Activated CD4-positive, alpha-beta T cell treated with anti-CD3 and anti-CD28 coated beads for 36 hours (primary cell): ENCODE measurements around the gene TOB1. TPM values are rescaled to one million over a fixed set of nuclear protein-coding genes. Genes with fewer than 3 reads are reported as not detected.

ENCODE experiments used
- ATAC-seq: fragments of 200-7000 bp; cut with Tn5 transposase; one replicate; pipeline ENCODE4 v1.10.0; 2021; ENCODE audit warnings: mild to moderate bottlenecking, moderate library complexity
- CTCF ChIA-PET: fragments of 350-600 bp; sonication (Branson Sonifier 250); formaldehyde crosslinking; loops from one replicate; lab custom pipeline; 2021; ENCODE audit warnings: antibody characterized with exemption; lab: Charles Lee
- POLR2A ChIA-PET: fragments of 350-600 bp; sonication (Branson Sonifier 250); formaldehyde crosslinking; loops from one replicate; lab custom pipeline; 2021; ENCODE audit warnings: antibody characterized with exemption, inconsistent platforms; lab: Charles Lee
- DNase-seq: peaks from one replicate; pipeline ENCODE4 v3.0.0-alpha.2; 2020
- H3K27ac Mint-ChIP-seq: one replicate; pipeline ENCODE4 v1.8.0; 2021; ENCODE audit warnings: mixed read lengths
- H3K27me3 Mint-ChIP-seq: one replicate; pipeline ENCODE4 v1.8.0; 2021; ENCODE audit warnings: mixed read lengths
- H3K36me3 Mint-ChIP-seq: one replicate; pipeline ENCODE4 v1.8.0; 2021; ENCODE audit warnings: low read depth, mixed read lengths
- H3K4me1 Mint-ChIP-seq: one replicate; pipeline ENCODE4 v1.8.0; 2021; ENCODE audit warnings: mixed read lengths
- H3K4me3 Mint-ChIP-seq: one replicate; pipeline ENCODE4 v1.8.0; 2021; ENCODE audit warnings: mild to moderate bottlenecking, moderate library complexity, mixed read lengths
- H3K9me3 Mint-ChIP-seq: one replicate; pipeline ENCODE4 v1.8.0; 2021; ENCODE audit warnings: low read depth, mixed read lengths
- intact Hi-C, 2 experiments: fragments of 100-400 bp; cut with DNase I in 1 of 2; cut with micrococcal nuclease in 1 of 2; formaldehyde crosslinking; loops; one replicate each; pipeline versions ENCODE4 v1.14.2 to v1.15.1; 2022 to 2024; cut with DNase I, micrococcal nuclease
- total RNA-seq, 2 experiments: library from RNA; stranded (reverse); gene quantifications; one replicate each; pipeline ENCODE4 v1.2.3, GENCODE V29; 2021

TOB1 gene, protein sequence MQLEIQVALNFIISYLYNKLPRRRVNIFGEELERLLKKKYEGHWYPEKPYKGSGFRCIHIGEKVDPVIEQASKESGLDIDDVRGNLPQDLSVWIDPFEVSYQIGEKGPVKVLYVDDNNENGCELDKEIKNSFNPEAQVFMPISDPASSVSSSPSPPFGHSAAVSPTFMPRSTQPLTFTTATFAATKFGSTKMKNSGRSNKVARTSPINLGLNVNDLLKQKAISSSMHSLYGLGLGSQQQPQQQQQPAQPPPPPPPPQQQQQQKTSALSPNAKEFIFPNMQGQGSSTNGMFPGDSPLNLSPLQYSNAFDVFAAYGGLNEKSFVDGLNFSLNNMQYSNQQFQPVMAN
- total RNA-seq: 10 to 100 TPM; 31.3 to 43.0 TPM

DNA sequence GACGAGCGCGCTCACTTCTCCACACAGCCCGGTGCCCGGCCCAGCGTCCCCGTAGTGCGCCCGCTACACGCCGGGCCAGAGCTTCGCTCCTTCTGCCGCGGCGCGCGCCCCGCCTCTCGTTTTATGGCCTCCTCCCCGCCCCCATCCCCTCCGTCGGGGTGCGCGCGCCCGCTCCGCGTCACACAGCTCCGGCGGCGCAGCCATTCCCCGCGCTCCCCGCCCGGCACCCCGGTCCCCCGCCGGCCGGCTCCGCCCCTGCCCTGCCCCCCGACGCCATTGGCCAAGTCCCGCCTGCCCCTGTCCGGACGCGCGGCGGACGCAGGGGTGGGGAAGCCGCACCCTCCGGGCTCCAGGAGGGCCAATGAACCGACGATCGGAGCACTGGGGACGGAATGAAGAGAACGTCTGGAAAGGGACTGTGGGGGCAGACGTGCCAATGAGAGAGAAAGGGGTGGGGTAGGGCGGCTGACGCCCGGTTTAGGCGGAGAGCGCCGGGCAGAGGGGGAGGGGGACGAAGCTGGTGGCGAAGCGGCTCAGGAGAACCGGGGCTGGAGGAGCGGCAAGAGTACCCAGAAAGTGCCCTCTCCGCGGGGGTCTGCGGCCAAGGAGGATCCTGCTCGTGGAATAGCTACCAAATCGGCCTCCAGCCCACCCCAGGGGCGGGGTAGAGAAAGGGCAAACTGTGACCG lies at the start of gene TOB1:
Gene TOB1, minus strand, starts transcription at position 94 of the 689 bp plus-strand sequence. CDS start 2,337 bp downstream, outside the sequence.
- CTCF ChIA-PET: interaction anchor here (0.6 to 7.2 kb wide), 15 partner anchors 9 to 347 kb away, joined by 3 to 60 read pairs (median 4); partner anchors contain the start of gene NME1
- no peaks in the 10 kb centered on the region for H3K9me3 Mint-ChIP-seq
- intact Hi-C loops: loop anchor here (1.0 to 5.0 kb wide), 15 partner anchors 53 to 716 kb away; partner anchors contain the start of genes ANKRD40 (in 2 of the 2), SPAG9 (in 2 of the 2), LUC7L3 (in 1 of the 2) and MBTD1 (in 1 of the 2)
- H3K27ac Mint-ChIP-seq: peak within 1 kb of the TSS; percentile 98
- H3K4me3 Mint-ChIP-seq: peak within 1 kb of the TSS; percentile 96
- H3K36me3 Mint-ChIP-seq: peaks cover 19% of the 10 kb centered on the region
- DNase-seq (peak; percentile 99), ATAC-seq (peak; percentile 78)
- POLR2A ChIA-PET: interaction anchor here (0.6 to 3.1 kb wide), 23 partner anchors 10 to 445 kb away, joined by 3 to 18 read pairs (median 4); partner anchors contain the start of genes LUC7L3, NME1 and SPAG9
- H3K4me1 Mint-ChIP-seq: peaks cover 44% of the 10 kb centered on the region
- H3K27me3 Mint-ChIP-seq: no peaks in the 10 kb centered on the region

- intact Hi-C loops: loop anchor here in 1 of 2 experiments (5.0 kb wide), 1 partner anchor 208 kb away; the partner anchor contains the start of gene SPAG9
- no peaks in the 10 kb centered on the region for H3K9me3 Mint-ChIP-seq
- no peaks in the 10 kb centered on the region for H3K27me3 Mint-ChIP-seq
- H3K36me3 Mint-ChIP-seq: no peaks in the 10 kb centered on the region
- CTCF ChIA-PET: interaction anchor here (0.7 to 1.4 kb wide), 3 partner anchors 8 to 52 kb away, joined by 3 read pairs; no protein-coding TSS in a partner anchor
- POLR2A ChIA-PET: no interaction called here
- H3K4me1 Mint-ChIP-seq: peaks cover 64% of the 10 kb centered on the region
- H3K27ac Mint-ChIP-seq: no peak overlapping the region
- no peak overlapping the region for H3K4me3 Mint-ChIP-seq
- ATAC-seq (no peak), DNase-seq (no peak)
Measured at GRCh38 chr17:50914505-50915063, 48.4 kb upstream of the TOB1 start.

DNA sequence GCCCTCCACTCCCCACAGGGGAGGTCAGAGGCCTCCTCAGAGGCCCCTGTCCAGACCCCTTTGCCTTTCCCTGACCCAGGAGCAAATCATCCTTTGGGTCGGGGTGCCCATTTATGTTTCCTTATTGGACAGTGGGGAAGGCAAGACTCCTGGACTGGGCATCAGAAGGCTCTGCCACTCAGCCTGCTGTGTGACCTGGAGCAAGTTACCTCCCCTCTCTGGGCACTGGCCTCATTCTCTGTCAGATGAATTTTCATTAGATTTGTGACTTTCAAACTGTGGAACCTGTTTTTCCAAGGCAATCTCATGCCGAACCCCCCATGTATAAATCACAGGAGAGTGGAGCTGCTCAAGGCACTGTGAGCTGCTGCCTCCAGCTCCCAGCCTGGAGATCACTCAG lies 47.0 kb upstream of the TOB1 start:
- intact Hi-C loops: loop anchor here in 1 of 2 experiments (5.0 kb wide), 1 partner anchor 209 kb away; the partner anchor contains the start of gene SPAG9
- CTCF ChIA-PET: interaction anchor here (0.7 kb wide), 2 partner anchors 9 to 17 kb away, joined by 3 to 6 read pairs; no protein-coding TSS in a partner anchor
- H3K4me1 Mint-ChIP-seq: peaks cover 65% of the 10 kb centered on the region
- no peaks in the 10 kb centered on the region for H3K36me3 Mint-ChIP-seq
- DNase-seq: no peak
- no peak overlapping the region for H3K4me3 Mint-ChIP-seq
- ATAC-seq: no peak
- no peaks in the 10 kb centered on the region for H3K9me3 Mint-ChIP-seq
- no peaks in the 10 kb centered on the region for H3K27me3 Mint-ChIP-seq
- POLR2A ChIA-PET: interaction anchor here (1.2 kb wide), 1 partner anchor 48 kb away, joined by 5 read pairs; no protein-coding TSS in a partner anchor
- no peak overlapping the region for H3K27ac Mint-ChIP-seq

DNA sequence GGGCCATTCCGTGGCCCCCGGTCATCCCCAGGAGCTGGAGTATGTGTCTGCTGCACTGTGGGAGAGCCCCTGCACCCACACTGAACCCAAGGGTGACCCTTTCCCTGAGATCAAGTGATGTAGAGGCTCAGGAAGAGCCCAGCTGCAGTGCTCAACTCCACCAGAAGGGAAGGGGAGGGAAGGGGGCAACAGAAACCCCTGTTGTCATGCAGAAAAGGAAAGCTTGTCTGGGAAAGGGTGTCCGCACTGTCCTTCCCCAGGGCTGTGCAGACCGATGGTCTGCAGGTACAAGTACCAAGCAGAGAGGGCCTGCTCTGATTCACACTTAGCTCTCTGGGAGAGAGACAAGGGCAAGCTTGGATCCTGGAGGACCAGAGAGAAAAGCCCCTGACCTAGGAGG lies 45.7 kb upstream of the TOB1 start:
- ATAC-seq: no peak
- intact Hi-C loops: loop anchor here in 1 of 2 experiments (2.0 to 5.0 kb wide), 2 partner anchors 33 to 210 kb away; partner anchors contain the start of gene SPAG9
- Mint-ChIP-seq H3K4me1 (peaks cover 71% of the 10 kb centered on the region), H3K36me3 (no peaks in the 10 kb centered on the region), H3K27ac (no peak overlapping the region), H3K27me3 (no peaks in the 10 kb centered on the region), H3K9me3 (no peaks in the 10 kb centered on the region), H3K4me3 (no peak overlapping the region)
- no peak for DNase-seq
- ChIA-PET POLR2A (interaction anchor here (0.7 to 0.8 kb wide), 2 partner anchors 8 to 18 kb away, joined by 3 read pairs; no protein-coding TSS in a partner anchor), CTCF (interaction anchor here (0.6 to 1.6 kb wide), 6 partner anchors 24 to 281 kb away, joined by 3 to 5 read pairs (median 3); no protein-coding TSS in a partner anchor)

DNA sequence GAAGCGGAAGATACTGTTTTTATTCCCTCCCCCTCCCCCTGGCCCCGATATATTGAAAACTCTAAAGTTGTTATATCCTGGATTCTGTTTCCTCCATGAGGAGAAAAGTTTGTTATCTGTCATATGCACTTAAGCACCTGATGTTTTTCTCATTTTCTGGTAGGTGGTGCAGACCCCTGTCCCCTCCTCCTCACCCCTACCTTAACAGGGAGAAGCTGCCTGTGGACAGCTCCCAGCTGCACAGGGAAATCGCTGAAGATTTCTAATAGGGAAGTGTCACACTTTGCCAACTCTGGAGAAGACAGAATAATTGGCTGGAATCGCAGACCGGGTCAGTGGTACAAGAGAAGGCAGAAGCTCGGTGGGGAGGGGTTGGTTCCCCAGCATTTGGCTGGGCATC lies 45.3 kb upstream of the TOB1 start:
- Mint-ChIP-seq H3K9me3 (no peaks in the 10 kb centered on the region), H3K4me1 (peaks cover 68% of the 10 kb centered on the region)

GRCh38 chr17:50909765-50910605 lies 43.8 kb upstream of the TOB1 start:
- CTCF ChIA-PET: interaction anchor here (0.6 to 1.5 kb wide), 7 partner anchors 8 to 75 kb away, joined by 3 to 5 read pairs (median 4); no protein-coding TSS in a partner anchor
- no peaks in the 10 kb centered on the region for H3K27me3 Mint-ChIP-seq
- intact Hi-C loops: loop anchor here (1.0 to 5.0 kb wide), 5 partner anchors 35 to 212 kb away; partner anchors contain the start of gene SPAG9 (in 1 of the 2)

More for the DNA sequence above, 45.3 kb upstream of the TOB1 start:
- Mint-ChIP-seq H3K4me3 (no peak overlapping the region), H3K36me3 (no peaks in the 10 kb centered on the region), H3K27ac (no peak overlapping the region), H3K27me3 (no peaks in the 10 kb centered on the region)
- DNase-seq (no peak), ATAC-seq (no peak)
- intact Hi-C loops: loop anchor here in 1 of 2 experiments (2.0 to 5.0 kb wide), 2 partner anchors 33 to 211 kb away; partner anchors contain the start of gene SPAG9
- ChIA-PET CTCF (interaction anchor here (0.6 to 1.6 kb wide), 6 partner anchors 45 to 280 kb away, joined by 3 to 5 read pairs (median 3); no protein-coding TSS in a partner anchor), POLR2A (interaction anchor here (0.7 to 2.8 kb wide), 3 partner anchors 9 to 46 kb away, joined by 3 to 14 read pairs (median 3); partner anchors contain the start of gene TOB1)

DNA sequence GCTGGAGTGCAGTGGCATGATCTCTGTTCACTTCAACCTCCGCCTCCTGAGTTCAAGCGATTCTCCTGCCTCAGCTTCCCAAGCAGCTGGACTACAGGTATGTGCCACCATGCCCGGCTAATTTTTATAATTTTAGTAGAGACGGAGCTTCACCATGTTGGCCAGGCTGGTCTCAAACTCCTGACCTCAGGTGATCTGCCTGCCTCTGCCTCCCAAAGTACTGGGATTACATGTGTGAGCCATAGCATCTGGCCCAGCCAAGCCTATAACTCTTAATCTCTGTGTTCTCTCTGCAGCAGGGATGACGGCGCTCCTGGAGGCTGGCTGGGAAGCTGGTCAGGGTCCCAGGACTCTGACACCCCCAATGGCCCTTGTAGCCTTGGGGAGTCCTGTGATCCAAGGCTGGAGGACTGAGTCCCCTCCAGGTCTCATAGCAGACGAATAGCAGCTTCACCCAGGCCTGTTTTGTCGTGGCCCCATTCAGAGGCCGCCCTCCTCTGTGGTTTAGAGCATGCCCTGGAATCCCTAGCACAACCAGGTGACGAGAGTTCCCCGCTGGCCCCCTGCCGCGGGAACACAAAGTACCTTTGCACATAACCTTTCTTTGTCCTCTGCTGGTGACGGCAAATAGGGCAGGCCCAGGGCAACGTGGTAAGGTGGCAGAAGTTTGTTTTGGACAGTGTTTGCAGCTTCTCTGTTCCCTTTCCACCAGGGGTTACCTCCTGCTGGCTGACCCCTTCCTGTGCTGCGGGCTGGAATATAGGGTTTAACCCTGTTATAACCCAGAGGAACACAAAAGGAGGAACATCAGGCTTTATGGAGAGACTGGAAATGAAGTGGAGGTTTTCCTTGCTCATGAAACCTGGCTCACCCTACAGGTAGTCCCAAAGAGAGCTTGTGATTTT lies 43.0 kb upstream of the TOB1 start:
- no peaks in the 10 kb centered on the region for H3K27me3 Mint-ChIP-seq
- ChIA-PET CTCF (interaction anchor here (0.9 to 1.5 kb wide), 5 partner anchors 9 to 57 kb away, joined by 3 to 5 read pairs (median 4); no protein-coding TSS in a partner anchor), POLR2A (interaction anchor here (2.8 kb wide), 1 partner anchor 43 kb away, joined by 14 read pairs; the partner anchor contains the start of gene TOB1)
- H3K9me3 Mint-ChIP-seq: no peaks in the 10 kb centered on the region
- peaks cover 64% of the 10 kb centered on the region for H3K4me1 Mint-ChIP-seq
- peak; percentile 58 for DNase-seq
- ATAC-seq: no peak
- H3K36me3 Mint-ChIP-seq: no peaks in the 10 kb centered on the region
- H3K27ac Mint-ChIP-seq: peak overlapping the region; percentile 81
- intact Hi-C loops: loop anchor here in 1 of 2 experiments (5.0 kb wide), 1 partner anchor 38 kb away; no protein-coding TSS in a partner anchor
- H3K4me3 Mint-ChIP-seq: no peak overlapping the region

More at GRCh38 chr17:50909765-50910605, 43.8 kb upstream of the TOB1 start:
- peak; percentile 91 for DNase-seq
- Mint-ChIP-seq H3K4me3 (no peak overlapping the region), H3K36me3 (no peaks in the 10 kb centered on the region), H3K9me3 (no peaks in the 10 kb centered on the region), H3K27ac (peak overlapping the region; percentile 81), H3K4me1 (peaks cover 64% of the 10 kb centered on the region)
- ATAC-seq: peak; percentile 88
- POLR2A ChIA-PET: interaction anchor here (2.8 kb wide), 1 partner anchor 44 kb away, joined by 14 read pairs; the partner anchor contains the start of gene TOB1

DNA sequence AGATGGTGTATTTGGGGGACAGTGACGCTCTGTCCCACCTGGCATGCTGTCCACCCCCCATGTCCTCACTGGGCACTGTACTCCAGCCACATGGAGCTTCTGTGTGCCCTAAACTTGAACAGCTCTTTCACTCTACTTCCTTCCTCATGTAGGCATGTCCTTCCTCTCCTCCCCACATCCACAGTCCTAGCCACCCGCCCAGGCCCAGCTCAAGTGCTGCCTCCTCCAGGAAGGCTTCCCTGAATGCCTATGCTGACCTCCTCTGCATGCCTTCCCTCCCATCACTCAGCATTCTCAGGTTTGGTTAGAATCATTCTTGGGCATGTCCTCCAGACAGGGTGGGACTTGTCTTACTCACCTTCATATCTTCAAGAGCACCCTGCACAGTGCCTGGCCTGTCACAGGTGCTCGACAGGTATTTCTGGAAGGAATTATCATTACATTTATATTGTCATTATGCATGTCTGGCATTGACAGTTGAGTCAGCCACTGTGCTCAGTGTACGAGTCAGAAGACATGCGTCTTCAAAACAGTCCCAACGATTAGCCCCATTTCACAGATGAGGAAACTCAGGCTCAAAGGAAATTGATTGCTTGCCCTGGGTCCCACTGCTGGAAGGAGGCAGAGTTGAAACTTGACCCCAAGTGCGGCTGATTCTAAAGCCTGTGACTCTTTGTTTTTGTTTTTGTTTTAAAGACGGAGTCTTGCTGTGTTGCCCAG lies 42.1 kb upstream of the TOB1 start:
- no peaks in the 10 kb centered on the region for H3K27me3 Mint-ChIP-seq
- POLR2A ChIA-PET: interaction anchor here (2.8 kb wide), 1 partner anchor 42 kb away, joined by 14 read pairs; the partner anchor contains the start of gene TOB1

More for the DNA sequence above, 42.1 kb upstream of the TOB1 start:
- DNase-seq (no peak), ATAC-seq (no peak)
- Mint-ChIP-seq H3K27ac (peak overlapping the region; percentile 26), H3K9me3 (no peaks in the 10 kb centered on the region), H3K36me3 (no peaks in the 10 kb centered on the region), H3K4me1 (peaks cover 67% of the 10 kb centered on the region), H3K4me3 (no peak overlapping the region)
- CTCF ChIA-PET: interaction anchor here (0.6 kb wide), 1 partner anchor 48 kb away, joined by 3 read pairs; no protein-coding TSS in a partner anchor
- intact Hi-C loops: loop anchor here in 1 of 2 experiments (5.0 kb wide), 1 partner anchor 39 kb away; no protein-coding TSS in a partner anchor
